Liver (tissue), 9 donors: ENCODE measurements around the gene JPH3. TPM values are rescaled to one million over a fixed set of nuclear protein-coding genes. Genes with fewer than 3 reads are reported as not detected.

Source experiments
- DNase-seq: peaks from one replicate; pipeline ENCODE4 v3.0.0-alpha.2; 2017; ENCODE audit warnings: low spot score
- H3K27ac ChIP-seq, 2 donors: one replicate each; pipeline ENCODE4 v1.7.0; 2013; ENCODE audit warnings: inconsistent platforms in 2 of 2, low read length in 2 of 2, control low read depth in 1 of 2, low read depth in 1 of 2, mild to moderate bottlenecking in 1 of 2
- H3K27me3 ChIP-seq, 4 donors: one replicate each; pipeline versions ENCODE4 v1.6.1 to v1.7.0; 2013; ENCODE audit warnings: low read length in 3 of 4, inconsistent platforms in 1 of 4, mild to moderate bottlenecking in 1 of 4, moderate library complexity in 1 of 4; ENCODE audit not compliant: control insufficient read depth in 4 of 4, insufficient read depth in 4 of 4
- H3K36me3 ChIP-seq, 4 donors: one replicate each; pipeline versions ENCODE4 v1.6.1 to v1.7.0; 2013; ENCODE audit warnings: low read length in 3 of 4, mild to moderate bottlenecking in 3 of 4, low read depth in 1 of 4, moderate library complexity in 1 of 4; ENCODE audit not compliant: control insufficient read depth in 4 of 4, insufficient read depth in 3 of 4
- H3K4me1 ChIP-seq, 4 donors: one replicate each; pipeline versions ENCODE4 v1.6.1 to v1.7.0; 2013; ENCODE audit warnings: low read length in 3 of 4, mild to moderate bottlenecking in 3 of 4, moderate library complexity in 1 of 4; ENCODE audit not compliant: control insufficient read depth in 4 of 4, insufficient read depth in 4 of 4
- H3K4me3 ChIP-seq, 3 donors: one replicate each; pipeline versions ENCODE4 v1.6.1 to v1.7.0; 2013; ENCODE audit warnings: low read length in 3 of 3, control low read depth in 1 of 3, low read depth in 1 of 3, mild to moderate bottlenecking in 1 of 3
- H3K9ac ChIP-seq, 2 donors: one replicate each; pipeline ENCODE4 v1.7.0; 2013; ENCODE audit warnings: low read length in 2 of 2, mild to moderate bottlenecking in 2 of 2, moderate library complexity in 2 of 2, control low read depth in 1 of 2, low read depth in 1 of 2
- H3K9me3 ChIP-seq, 4 donors: one replicate each; pipeline versions ENCODE4 v1.6.1 to v1.7.0; 2013; ENCODE audit warnings: low read length in 3 of 4; ENCODE audit not compliant: control insufficient read depth in 4 of 4
- EGR1 ChIP-seq, 2 donors: IDR thresholded peaks; 2 replicates each; pipeline ENCODE4 v1.6.1; 2016 to 2018; ENCODE audit warnings: antibody characterized with exemption in 2 of 2, low read depth in 2 of 2
- FOXA1 ChIP-seq: IDR thresholded peaks from 2 replicates; pipeline ENCODE4 v1.6.1; 2016; ENCODE audit warnings: antibody characterized with exemption
- FOXA2 ChIP-seq: IDR thresholded peaks from 2 replicates; pipeline ENCODE4 v1.6.1; 2016; ENCODE audit warnings: antibody characterized with exemption
- GABPA ChIP-seq, 2 donors: IDR thresholded peaks in 1 of 2; conservative IDR thresholded peaks in 1 of 2; 2 replicates each; pipeline ENCODE4 v1.6.1; 2016; ENCODE audit warnings: antibody characterized with exemption in 2 of 2, mild to moderate bottlenecking in 1 of 2, moderate library complexity in 1 of 2
- HNF4A ChIP-seq, 2 donors: conservative IDR thresholded peaks; 2 replicates each; pipeline ENCODE4 v1.6.1; 2016; ENCODE audit warnings: antibody characterized with exemption in 2 of 2, mild to moderate bottlenecking in 2 of 2
- HNF4G ChIP-seq: IDR thresholded peaks from 2 replicates; pipeline ENCODE4 v1.6.1; 2016; ENCODE audit warnings: antibody characterized with exemption
- JUND ChIP-seq, 2 donors: IDR thresholded peaks; 2 replicates each; pipeline ENCODE4 v1.6.1; 2016; ENCODE audit warnings: antibody characterized with exemption in 2 of 2
- NR2F2 ChIP-seq: IDR thresholded peaks from 2 replicates; pipeline ENCODE4 v1.6.1; 2016; ENCODE audit warnings: antibody characterized with exemption
- RAD21 ChIP-seq, 2 donors: IDR thresholded peaks; 2 replicates each; pipeline ENCODE4 v1.6.1; 2016; ENCODE audit warnings: antibody characterized with exemption in 2 of 2, mild to moderate bottlenecking in 2 of 2
- RXRA ChIP-seq, 2 donors: IDR thresholded peaks; 2 replicates each; pipeline ENCODE4 v1.6.1; 2017 to 2018; ENCODE audit warnings: antibody characterized with exemption in 2 of 2, mild to moderate bottlenecking in 1 of 2
- SP1 ChIP-seq: IDR thresholded peaks from 2 replicates; pipeline ENCODE4 v1.6.1; 2018; ENCODE audit warnings: antibody characterized with exemption, mild to moderate bottlenecking
- TAF1 ChIP-seq: conservative IDR thresholded peaks from 2 replicates; pipeline ENCODE4 v1.6.1; 2016; ENCODE audit warnings: antibody characterized with exemption, mild to moderate bottlenecking
- YY1 ChIP-seq: IDR thresholded peaks from 2 replicates; pipeline ENCODE4 v1.6.1; 2016; ENCODE audit warnings: antibody characterized with exemption, mild to moderate bottlenecking
- WGBS: extraction: QIAGEN DNeasy Blood & Tissue Kit; methylation state at CpG from one replicate; pipeline ENCODE4 v1.1.7; 2013; 5-methylcytosine and 5-hydroxymethylcytosine counted together
- polyA plus RNA-seq, 2 donors: library from polyadenylated mRNA; stranded (reverse) in 1 of 2; unstranded in 1 of 2; fragments of 200-250 nt in 1 of 2; fragments of >200 nt in 1 of 2; fragmentation: Nextera tagmentation in 1 of 2; extraction: Ambion mirVana in 1 of 2; gene quantifications; one replicate each; pipeline versions ENCODE4 v1.2.1 to v1.2.3, GENCODE V29; 2013 to 2015
- total RNA-seq, 2 donors: library from RNA; depleted of rRNA; stranded (reverse); fragments of >200 nt; gene quantifications; one replicate each; pipeline ENCODE4 v1.2.3, GENCODE V29; 2014
- TF ChIP-seq, protein P1 (sequence below): IDR thresholded peaks from 2 replicates; pipeline ENCODE4 v1.6.1; 2016; ENCODE audit warnings: antibody characterized with exemption
- TF ChIP-seq, protein P2 (sequence below): IDR thresholded peaks from 2 replicates; pipeline ENCODE4 v1.6.1; 2016; ENCODE audit warnings: antibody characterized with exemption, mild to moderate bottlenecking
- TF ChIP-seq, protein P3 (sequence below): IDR thresholded peaks from 2 replicates; pipeline ENCODE4 v1.6.1; 2016; ENCODE audit warnings: antibody characterized with exemption
- TF ChIP-seq, protein P4 (sequence below): fragments of 150-350 bp; IDR thresholded peaks from 2 replicates; pipeline ENCODE4 v1.5.1; 2017; ENCODE audit warnings: improper control_type of control experiment, low read depth, low read length; ENCODE audit not compliant: missing input control
- TF ChIP-seq, protein P5 (sequence below): IDR thresholded peaks from 2 replicates; pipeline ENCODE4 v1.6.1; 2016; ENCODE audit warnings: antibody characterized with exemption
- donor health status: healthy.
- donor health status: healthy.
- donor health status: healthy.
- donor health status: healthy.
- donor health status: healthy.

Gene JPH3
- total and polyA plus RNA-seq, 4 donors: under 0.01 to 0.09 (median 0.04) TPM

DNA sequence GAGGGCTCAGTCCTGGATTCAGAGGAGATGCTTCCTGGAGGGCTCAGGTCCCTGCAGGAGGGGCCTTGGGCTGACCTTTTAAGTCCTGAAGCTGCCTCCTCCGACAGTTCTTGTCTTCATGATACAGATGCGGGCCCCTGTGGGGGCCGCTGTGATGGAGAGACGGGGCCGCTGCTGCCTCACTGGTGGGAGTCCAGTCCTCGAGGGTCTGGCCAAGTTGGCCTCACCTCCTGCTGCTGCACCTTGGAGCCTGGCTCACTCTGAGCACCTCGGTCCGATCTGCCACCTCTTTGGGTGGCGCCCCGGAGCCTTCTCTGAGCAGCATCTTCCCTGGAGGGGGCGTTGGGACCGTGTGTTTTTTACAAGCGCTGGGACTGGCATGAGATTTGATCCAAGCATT lies 84.4 kb downstream of the JPH3 start (continued):
- TF ChIP-seq GABPA (IDR thresholded peaks at IDR 0.05 in 1 of 2, conservative IDR thresholded peaks at IDR 0.05 in 1 of 2): no peak
- TF ChIP-seq RXRA (IDR thresholded peaks at IDR 0.05): no peak
- TF ChIP-seq HNF4G: no peak
- TF ChIP-seq, protein P1, sequence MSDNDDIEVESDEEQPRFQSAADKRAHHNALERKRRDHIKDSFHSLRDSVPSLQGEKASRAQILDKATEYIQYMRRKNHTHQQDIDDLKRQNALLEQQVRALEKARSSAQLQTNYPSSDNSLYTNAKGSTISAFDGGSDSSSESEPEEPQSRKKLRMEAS: no peak

DNA sequence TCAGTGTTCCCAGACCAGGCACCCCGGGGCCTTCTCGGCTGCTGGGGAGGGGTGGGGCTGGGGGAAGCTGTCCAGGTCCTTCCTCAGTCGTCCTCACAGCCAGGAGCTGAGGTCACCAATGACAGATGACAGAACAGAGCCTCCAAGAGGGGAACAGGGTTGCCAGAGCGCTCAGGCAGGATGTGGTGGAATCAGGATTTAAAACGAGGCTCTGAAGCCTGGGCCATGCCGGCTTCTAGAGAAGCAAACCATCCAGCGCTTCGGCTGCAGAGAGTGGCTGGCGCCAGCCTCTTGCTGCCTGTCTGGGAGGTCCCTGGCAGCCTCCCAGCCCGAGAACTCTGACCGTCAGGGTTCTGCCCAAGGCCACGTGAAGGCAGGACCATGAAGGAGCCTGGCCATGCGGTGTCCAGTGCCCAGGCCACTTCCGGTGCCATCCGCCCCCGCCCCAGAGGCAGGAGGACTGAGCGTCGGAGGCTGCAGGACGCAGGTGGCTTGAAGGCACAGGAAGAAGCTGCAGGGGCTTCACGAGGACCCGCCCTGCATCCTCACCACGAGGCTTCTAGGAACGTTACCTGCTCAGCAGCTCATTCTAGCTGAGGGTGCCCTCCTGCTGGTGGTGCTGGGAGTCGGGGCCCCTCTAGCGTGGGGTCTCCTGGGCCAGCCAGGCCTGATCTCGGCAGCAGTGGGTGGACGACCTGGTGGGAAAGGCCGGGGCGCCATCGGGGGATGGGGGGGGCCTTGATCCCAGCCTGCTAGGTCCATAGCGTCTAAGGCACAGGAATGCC lies 85.0 kb downstream of the JPH3 start:
- no peaks in the 10 kb centered on the region for H3K36me3 ChIP-seq
- no peaks in the 10 kb centered on the region for H3K27me3 ChIP-seq
- H3K9me3 ChIP-seq: no peaks in the 10 kb centered on the region
- 69% methylated on average over 31 of the region's 31 CpGs for WGBS
- H3K4me1 ChIP-seq: no peaks in the 10 kb centered on the region
- DNase-seq: no peak
- no peak overlapping the region for H3K27ac ChIP-seq
- TF ChIP-seq, protein P1: no peak
- TF ChIP-seq HNF4G: no peak
- no peak for TF ChIP-seq YY1
- TF ChIP-seq, protein P2, sequence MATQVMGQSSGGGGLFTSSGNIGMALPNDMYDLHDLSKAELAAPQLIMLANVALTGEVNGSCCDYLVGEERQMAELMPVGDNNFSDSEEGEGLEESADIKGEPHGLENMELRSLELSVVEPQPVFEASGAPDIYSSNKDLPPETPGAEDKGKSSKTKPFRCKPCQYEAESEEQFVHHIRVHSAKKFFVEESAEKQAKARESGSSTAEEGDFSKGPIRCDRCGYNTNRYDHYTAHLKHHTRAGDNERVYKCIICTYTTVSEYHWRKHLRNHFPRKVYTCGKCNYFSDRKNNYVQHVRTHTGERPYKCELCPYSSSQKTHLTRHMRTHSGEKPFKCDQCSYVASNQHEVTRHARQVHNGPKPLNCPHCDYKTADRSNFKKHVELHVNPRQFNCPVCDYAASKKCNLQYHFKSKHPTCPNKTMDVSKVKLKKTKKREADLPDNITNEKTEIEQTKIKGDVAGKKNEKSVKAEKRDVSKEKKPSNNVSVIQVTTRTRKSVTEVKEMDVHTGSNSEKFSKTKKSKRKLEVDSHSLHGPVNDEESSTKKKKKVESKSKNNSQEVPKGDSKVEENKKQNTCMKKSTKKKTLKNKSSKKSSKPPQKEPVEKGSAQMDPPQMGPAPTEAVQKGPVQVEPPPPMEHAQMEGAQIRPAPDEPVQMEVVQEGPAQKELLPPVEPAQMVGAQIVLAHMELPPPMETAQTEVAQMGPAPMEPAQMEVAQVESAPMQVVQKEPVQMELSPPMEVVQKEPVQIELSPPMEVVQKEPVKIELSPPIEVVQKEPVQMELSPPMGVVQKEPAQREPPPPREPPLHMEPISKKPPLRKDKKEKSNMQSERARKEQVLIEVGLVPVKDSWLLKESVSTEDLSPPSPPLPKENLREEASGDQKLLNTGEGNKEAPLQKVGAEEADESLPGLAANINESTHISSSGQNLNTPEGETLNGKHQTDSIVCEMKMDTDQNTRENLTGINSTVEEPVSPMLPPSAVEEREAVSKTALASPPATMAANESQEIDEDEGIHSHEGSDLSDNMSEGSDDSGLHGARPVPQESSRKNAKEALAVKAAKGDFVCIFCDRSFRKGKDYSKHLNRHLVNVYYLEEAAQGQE: no peak
- TF ChIP-seq EGR1 (IDR thresholded peaks at IDR 0.05; ENCODE audit: low read depth in 2 of 2): no peak
- no peak for TF ChIP-seq NR2F2
- no peak for TF ChIP-seq FOXA1
- TF ChIP-seq, protein P3, sequence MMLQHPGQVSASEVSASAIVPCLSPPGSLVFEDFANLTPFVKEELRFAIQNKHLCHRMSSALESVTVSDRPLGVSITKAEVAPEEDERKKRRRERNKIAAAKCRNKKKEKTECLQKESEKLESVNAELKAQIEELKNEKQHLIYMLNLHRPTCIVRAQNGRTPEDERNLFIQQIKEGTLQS: no peak
- TF ChIP-seq RAD21 (IDR thresholded peaks at IDR 0.05): no peak
- no peak for TF ChIP-seq SP1
- TF ChIP-seq RXRA (IDR thresholded peaks at IDR 0.05): no peak
- TF ChIP-seq, protein P4, sequence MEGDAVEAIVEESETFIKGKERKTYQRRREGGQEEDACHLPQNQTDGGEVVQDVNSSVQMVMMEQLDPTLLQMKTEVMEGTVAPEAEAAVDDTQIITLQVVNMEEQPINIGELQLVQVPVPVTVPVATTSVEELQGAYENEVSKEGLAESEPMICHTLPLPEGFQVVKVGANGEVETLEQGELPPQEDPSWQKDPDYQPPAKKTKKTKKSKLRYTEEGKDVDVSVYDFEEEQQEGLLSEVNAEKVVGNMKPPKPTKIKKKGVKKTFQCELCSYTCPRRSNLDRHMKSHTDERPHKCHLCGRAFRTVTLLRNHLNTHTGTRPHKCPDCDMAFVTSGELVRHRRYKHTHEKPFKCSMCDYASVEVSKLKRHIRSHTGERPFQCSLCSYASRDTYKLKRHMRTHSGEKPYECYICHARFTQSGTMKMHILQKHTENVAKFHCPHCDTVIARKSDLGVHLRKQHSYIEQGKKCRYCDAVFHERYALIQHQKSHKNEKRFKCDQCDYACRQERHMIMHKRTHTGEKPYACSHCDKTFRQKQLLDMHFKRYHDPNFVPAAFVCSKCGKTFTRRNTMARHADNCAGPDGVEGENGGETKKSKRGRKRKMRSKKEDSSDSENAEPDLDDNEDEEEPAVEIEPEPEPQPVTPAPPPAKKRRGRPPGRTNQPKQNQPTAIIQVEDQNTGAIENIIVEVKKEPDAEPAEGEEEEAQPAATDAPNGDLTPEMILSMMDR: no peak
- no peak for TF ChIP-seq GABPA (IDR thresholded peaks at IDR 0.05 in 1 of 2, conservative IDR thresholded peaks at IDR 0.05 in 1 of 2)
- TF ChIP-seq JUND (IDR thresholded peaks at IDR 0.05): no peak
- TF ChIP-seq TAF1: no peak
- TF ChIP-seq HNF4A (conservative IDR thresholded peaks at IDR 0.05): no peak
- TF ChIP-seq FOXA2: no peak
- TF ChIP-seq, protein P5, sequence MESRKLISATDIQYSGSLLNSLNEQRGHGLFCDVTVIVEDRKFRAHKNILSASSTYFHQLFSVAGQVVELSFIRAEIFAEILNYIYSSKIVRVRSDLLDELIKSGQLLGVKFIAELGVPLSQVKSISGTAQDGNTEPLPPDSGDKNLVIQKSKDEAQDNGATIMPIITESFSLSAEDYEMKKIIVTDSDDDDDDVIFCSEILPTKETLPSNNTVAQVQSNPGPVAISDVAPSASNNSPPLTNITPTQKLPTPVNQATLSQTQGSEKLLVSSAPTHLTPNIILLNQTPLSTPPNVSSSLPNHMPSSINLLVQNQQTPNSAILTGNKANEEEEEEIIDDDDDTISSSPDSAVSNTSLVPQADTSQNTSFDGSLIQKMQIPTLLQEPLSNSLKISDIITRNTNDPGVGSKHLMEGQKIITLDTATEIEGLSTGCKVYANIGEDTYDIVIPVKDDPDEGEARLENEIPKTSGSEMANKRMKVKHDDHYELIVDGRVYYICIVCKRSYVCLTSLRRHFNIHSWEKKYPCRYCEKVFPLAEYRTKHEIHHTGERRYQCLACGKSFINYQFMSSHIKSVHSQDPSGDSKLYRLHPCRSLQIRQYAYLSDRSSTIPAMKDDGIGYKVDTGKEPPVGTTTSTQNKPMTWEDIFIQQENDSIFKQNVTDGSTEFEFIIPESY: no peak
- no peak overlapping the region for H3K9ac ChIP-seq
- H3K4me3 ChIP-seq: no peak overlapping the region
